Right lobe of liver (tissue), 4 donors: Measurements from ENCODE around the gene TTLL1.

Experiments used
- POLR2A ChIP-seq: fragments of 450-650 bp; IDR thresholded peaks from one replicate; pipeline ENCODE4 v1.6.1; 2017; ENCODE audit warnings: antibody characterized with exemption, mild to moderate bottlenecking
- TF ChIP-seq, protein P1 (sequence below), 4 donors: fragments of 200-600 bp in 3 of 4; fragments of 450-650 bp in 1 of 4; IDR thresholded peaks; one replicate each; pipeline versions ENCODE4 v1.5.1 to v1.8.0; 2016 to 2022; ENCODE audit warnings: antibody characterized with exemption in 4 of 4, mild to moderate bottlenecking in 2 of 4
- donor health status: DM: no; HTN: no; CAD: no.
- donor health status: DM: no; HTN: no; CAD: no.
- donor health status: DM: no; HTN: yes; CAD: no.

DNA sequence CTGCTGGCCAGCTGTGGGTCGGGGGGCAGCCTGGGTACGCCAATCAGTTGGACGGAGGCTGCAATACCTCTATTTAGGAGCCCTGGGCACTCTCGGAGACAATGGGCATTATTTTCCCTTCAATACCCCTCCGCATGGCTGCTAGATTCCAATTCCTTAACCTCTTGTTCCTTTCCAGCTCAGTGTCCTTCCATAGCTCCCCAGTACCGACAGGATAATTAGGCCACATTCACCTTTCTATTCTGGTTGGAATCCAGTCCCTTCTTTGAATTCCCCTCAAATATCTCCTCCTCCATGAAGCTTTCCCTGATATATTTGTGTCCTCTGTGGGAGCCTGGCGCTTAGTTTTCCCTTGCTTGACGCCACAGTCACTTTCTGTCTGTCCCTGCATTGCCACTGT is 17.1 kb upstream of the TTLL1 start:
- TF ChIP-seq, protein P1, sequence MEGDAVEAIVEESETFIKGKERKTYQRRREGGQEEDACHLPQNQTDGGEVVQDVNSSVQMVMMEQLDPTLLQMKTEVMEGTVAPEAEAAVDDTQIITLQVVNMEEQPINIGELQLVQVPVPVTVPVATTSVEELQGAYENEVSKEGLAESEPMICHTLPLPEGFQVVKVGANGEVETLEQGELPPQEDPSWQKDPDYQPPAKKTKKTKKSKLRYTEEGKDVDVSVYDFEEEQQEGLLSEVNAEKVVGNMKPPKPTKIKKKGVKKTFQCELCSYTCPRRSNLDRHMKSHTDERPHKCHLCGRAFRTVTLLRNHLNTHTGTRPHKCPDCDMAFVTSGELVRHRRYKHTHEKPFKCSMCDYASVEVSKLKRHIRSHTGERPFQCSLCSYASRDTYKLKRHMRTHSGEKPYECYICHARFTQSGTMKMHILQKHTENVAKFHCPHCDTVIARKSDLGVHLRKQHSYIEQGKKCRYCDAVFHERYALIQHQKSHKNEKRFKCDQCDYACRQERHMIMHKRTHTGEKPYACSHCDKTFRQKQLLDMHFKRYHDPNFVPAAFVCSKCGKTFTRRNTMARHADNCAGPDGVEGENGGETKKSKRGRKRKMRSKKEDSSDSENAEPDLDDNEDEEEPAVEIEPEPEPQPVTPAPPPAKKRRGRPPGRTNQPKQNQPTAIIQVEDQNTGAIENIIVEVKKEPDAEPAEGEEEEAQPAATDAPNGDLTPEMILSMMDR (IDR thresholded peaks at IDR 0.05) = no peak
- no peak for TF ChIP-seq POLR2A
